Measurements from ENCODE around the gene SLC8A1.

SLC8A1 gene

GRCh38 chr2:40273734-40274182, 178.1 kb downstream of the SLC8A1 start:
- no peak for DNase-seq (ENCODE audit: low spot score)

GRCh38 chr2:40271094-40271493, 180.8 kb downstream of the SLC8A1 start:
- DNase-seq (ENCODE audit: low spot score), result no peak

GRCh38 chr2:40270372-40270771, 181.5 kb downstream of the SLC8A1 start:
- DNase-seq (ENCODE audit: low spot score), result no peak

GRCh38 chr2:40268566-40268965, 183.3 kb downstream of the SLC8A1 start:
- DNase-seq (ENCODE audit: low spot score), result no peak

- DNase-seq (ENCODE audit: low spot score), result no peak
Measured at GRCh38 chr2:40266201-40266600, 185.7 kb downstream of the SLC8A1 start.

- no peak for DNase-seq (ENCODE audit: low spot score)
Measured at GRCh38 chr2:40265602-40266001, 186.3 kb downstream of the SLC8A1 start.

- DNase-seq (ENCODE audit: low spot score), result no peak
Measured at GRCh38 chr2:40261042-40261441, 190.8 kb downstream of the SLC8A1 start.

- DNase-seq (ENCODE audit: low spot score), result no peak
Measured at GRCh38 chr2:40260437-40260836, 191.5 kb downstream of the SLC8A1 start.

- no peak for DNase-seq (ENCODE audit: low spot score)
Measured at GRCh38 chr2:40259900-40260299, 192.0 kb downstream of the SLC8A1 start.

GRCh38 chr2:40258135-40258457, 193.8 kb downstream of the SLC8A1 start:
- no peak for DNase-seq (ENCODE audit: low spot score)

- DNase-seq (ENCODE audit: low spot score), result no peak
Measured at GRCh38 chr2:40257340-40258134, 194.4 kb downstream of the SLC8A1 start.

- DNase-seq (ENCODE audit: low spot score), result peak; percentile 23
Measured at GRCh38 chr2:40256649-40257048, 195.2 kb downstream of the SLC8A1 start.

- DNase-seq (ENCODE audit: low spot score), result no peak
Measured at GRCh38 chr2:40256008-40256407, 195.9 kb downstream of the SLC8A1 start.

- DNase-seq (ENCODE audit: low spot score), result no peak
Measured at GRCh38 chr2:40255103-40255502, 196.8 kb downstream of the SLC8A1 start.

- DNase-seq (ENCODE audit: low spot score), result no peak
Measured at GRCh38 chr2:40254611-40255010, 197.3 kb downstream of the SLC8A1 start.

GRCh38 chr2:40251137-40251536, 200.8 kb downstream of the SLC8A1 start:
- no peak for DNase-seq (ENCODE audit: low spot score)

- DNase-seq (ENCODE audit: low spot score), result no peak
Measured at GRCh38 chr2:40249577-40249976, 202.3 kb downstream of the SLC8A1 start.

GRCh38 chr2:40248294-40248693, 203.6 kb downstream of the SLC8A1 start:
- DNase-seq (ENCODE audit: low spot score), result no peak

GRCh38 chr2:40244675-40245074, 207.2 kb downstream of the SLC8A1 start:
- peak; percentile 72 for DNase-seq (ENCODE audit: low spot score)

- peak; percentile 24 for DNase-seq (ENCODE audit: low spot score)
Measured at GRCh38 chr2:40244251-40244650, 207.6 kb downstream of the SLC8A1 start.

- DNase-seq (ENCODE audit: low spot score), result peak; percentile 53
Measured at GRCh38 chr2:40243581-40244187, 208.2 kb downstream of the SLC8A1 start.

- DNase-seq (ENCODE audit: low spot score), result no peak
Measured at GRCh38 chr2:40242315-40242714, 209.6 kb downstream of the SLC8A1 start.

- DNase-seq (ENCODE audit: low spot score), result peak; percentile 93
Measured at GRCh38 chr2:40240070-40240469, 211.8 kb downstream of the SLC8A1 start.
